Activated T-helper 2 cell treated with anti-CD3 and anti-CD28 coated beads, Interferon-gamma antibody, Interleukin-2, Interleukin-4, amounts not matched to agents 10 μg/mL and 5 μg/mL and 100 μg/mL, durations not matched to agents 14 hours and 24 hours and 36 hours (primary cell): ENCODE data around the gene HCN4. TPM values are rescaled to one million over a fixed set of nuclear protein-coding genes. Genes with fewer than 3 reads are reported as not detected.

ENCODE experiments used
- DNase-seq: peaks from one replicate; pipeline ENCODE4 v3.0.0; 2021; ENCODE audit warnings: low spot score
- H3K27ac Mint-ChIP-seq: one replicate; pipeline ENCODE4 v1.8.0; 2021; ENCODE audit warnings: mixed read lengths
- H3K27me3 Mint-ChIP-seq: one replicate; pipeline ENCODE4 v1.8.0; 2021; ENCODE audit warnings: low read depth, mixed read lengths
- H3K36me3 Mint-ChIP-seq: one replicate; pipeline ENCODE4 v1.8.0; 2021; ENCODE audit warnings: low read depth, mixed read lengths
- H3K4me1 Mint-ChIP-seq: one replicate; pipeline ENCODE4 v1.8.0; 2021; ENCODE audit warnings: low read depth, mixed read lengths
- H3K4me3 Mint-ChIP-seq: one replicate; pipeline ENCODE4 v1.8.0; 2021; ENCODE audit warnings: low read depth, mild to moderate bottlenecking, moderate library complexity, mixed read lengths
- H3K9me3 Mint-ChIP-seq: one replicate; pipeline ENCODE4 v1.8.0; 2021; ENCODE audit warnings: mixed read lengths
- intact Hi-C: fragments of 100-400 bp; cut with micrococcal nuclease; formaldehyde crosslinking; loops from one replicate; pipeline ENCODE4 v1.15.1; 2023
- total RNA-seq: library from RNA; stranded (reverse); gene quantifications from 2 replicates; pipeline ENCODE4 v1.2.3, GENCODE V29; 2022

Gene HCN4
- total RNA-seq, 1 donor from 2014 or later: 0.02 TPM

GRCh38 chr15:73335471-73335870 lies 33.3 kb downstream of the HCN4 start:
- H3K9me3 Mint-ChIP-seq: no peaks in the 10 kb centered on the region
- no peaks in the 10 kb centered on the region for H3K4me1 Mint-ChIP-seq
- no peak for DNase-seq
- no peak overlapping the region for H3K27ac Mint-ChIP-seq
- intact Hi-C loops: no loop called here
- H3K27me3 Mint-ChIP-seq: no peaks in the 10 kb centered on the region
- no peaks in the 10 kb centered on the region for H3K36me3 Mint-ChIP-seq
- no peak overlapping the region for H3K4me3 Mint-ChIP-seq

GRCh38 chr15:73335026-73335425 lies 33.7 kb downstream of the HCN4 start:
- no peaks in the 10 kb centered on the region for H3K27me3 Mint-ChIP-seq

GRCh38 chr15:73334086-73334485 lies 34.7 kb downstream of the HCN4 start:
- H3K36me3 Mint-ChIP-seq: no peaks in the 10 kb centered on the region
- H3K27me3 Mint-ChIP-seq: no peaks in the 10 kb centered on the region
- no peak overlapping the region for H3K4me3 Mint-ChIP-seq
- H3K4me1 Mint-ChIP-seq: no peaks in the 10 kb centered on the region
- H3K9me3 Mint-ChIP-seq: no peaks in the 10 kb centered on the region
- H3K27ac Mint-ChIP-seq: no peak overlapping the region
- DNase-seq: no peak
- intact Hi-C loops: no loop called here

More at GRCh38 chr15:73335026-73335425, 33.7 kb downstream of the HCN4 start:
- DNase-seq: no peak
- Mint-ChIP-seq H3K4me3 (no peak overlapping the region), H3K27ac (no peak overlapping the region), H3K36me3 (no peaks in the 10 kb centered on the region), H3K4me1 (no peaks in the 10 kb centered on the region), H3K9me3 (no peaks in the 10 kb centered on the region)
- intact Hi-C loops: no loop called here

- no peaks in the 10 kb centered on the region for H3K9me3 Mint-ChIP-seq
- no peaks in the 10 kb centered on the region for H3K4me1 Mint-ChIP-seq
- intact Hi-C loops: no loop called here
- no peaks in the 10 kb centered on the region for H3K27me3 Mint-ChIP-seq
- H3K36me3 Mint-ChIP-seq: no peaks in the 10 kb centered on the region
- H3K27ac Mint-ChIP-seq: no peak overlapping the region
- H3K4me3 Mint-ChIP-seq: no peak overlapping the region
- DNase-seq: no peak
Measured at GRCh38 chr15:73333001-73333400, 35.8 kb downstream of the HCN4 start.

GRCh38 chr15:73331991-73332925 lies 36.5 kb downstream of the HCN4 start:
- no peak for DNase-seq
- intact Hi-C loops: no loop called here
- no peaks in the 10 kb centered on the region for H3K4me1 Mint-ChIP-seq
- H3K27ac Mint-ChIP-seq: no peak overlapping the region
- no peaks in the 10 kb centered on the region for H3K36me3 Mint-ChIP-seq
- H3K4me3 Mint-ChIP-seq: no peak overlapping the region
- no peaks in the 10 kb centered on the region for H3K9me3 Mint-ChIP-seq
- H3K27me3 Mint-ChIP-seq: no peaks in the 10 kb centered on the region

- Mint-ChIP-seq H3K36me3 (no peaks in the 10 kb centered on the region), H3K27me3 (no peaks in the 10 kb centered on the region), H3K9me3 (no peaks in the 10 kb centered on the region), H3K4me3 (no peak overlapping the region), H3K27ac (no peak overlapping the region), H3K4me1 (no peaks in the 10 kb centered on the region)
- no peak for DNase-seq
- intact Hi-C loops: no loop called here
Measured at GRCh38 chr15:73331501-73331900, 37.3 kb downstream of the HCN4 start.

- H3K36me3 Mint-ChIP-seq: no peaks in the 10 kb centered on the region
- H3K9me3 Mint-ChIP-seq: no peaks in the 10 kb centered on the region
- H3K4me3 Mint-ChIP-seq: no peak overlapping the region
- peaks cover 3% of the 10 kb centered on the region for H3K4me1 Mint-ChIP-seq
- no peak overlapping the region for H3K27ac Mint-ChIP-seq
- intact Hi-C loops: no loop called here
- DNase-seq: no peak
- H3K27me3 Mint-ChIP-seq: peaks cover 3% of the 10 kb centered on the region
Measured at GRCh38 chr15:73330206-73331051, 38.3 kb downstream of the HCN4 start.

GRCh38 chr15:73329501-73330200 lies 39.1 kb downstream of the HCN4 start:
- Mint-ChIP-seq H3K4me1 (peaks cover 4% of the 10 kb centered on the region), H3K4me3 (no peak overlapping the region), H3K9me3 (no peaks in the 10 kb centered on the region), H3K27me3 (peaks cover 3% of the 10 kb centered on the region), H3K27ac (no peak overlapping the region), H3K36me3 (no peaks in the 10 kb centered on the region)
- intact Hi-C loops: no loop called here
- DNase-seq: no peak

GRCh38 chr15:73328981-73329380 lies 39.8 kb downstream of the HCN4 start:
- Mint-ChIP-seq H3K9me3 (no peaks in the 10 kb centered on the region), H3K27ac (no peak overlapping the region), H3K36me3 (no peaks in the 10 kb centered on the region), H3K4me1 (peaks cover 4% of the 10 kb centered on the region), H3K4me3 (no peak overlapping the region), H3K27me3 (peaks cover 3% of the 10 kb centered on the region)
- no peak for DNase-seq
- intact Hi-C loops: no loop called here

GRCh38 chr15:73328149-73328820 lies 40.5 kb downstream of the HCN4 start:
- Mint-ChIP-seq H3K4me1 (peaks cover 4% of the 10 kb centered on the region), H3K36me3 (no peaks in the 10 kb centered on the region), H3K27me3 (peaks cover 3% of the 10 kb centered on the region), H3K9me3 (no peaks in the 10 kb centered on the region), H3K4me3 (no peak overlapping the region), H3K27ac (no peak overlapping the region)
- intact Hi-C loops: no loop called here
- no peak for DNase-seq

- Mint-ChIP-seq H3K27me3 (peaks cover 3% of the 10 kb centered on the region), H3K9me3 (no peaks in the 10 kb centered on the region), H3K36me3 (no peaks in the 10 kb centered on the region), H3K27ac (no peak overlapping the region), H3K4me3 (no peak overlapping the region), H3K4me1 (peaks cover 4% of the 10 kb centered on the region)
- intact Hi-C loops: no loop called here
- DNase-seq: no peak
Measured at GRCh38 chr15:73326157-73326556, 42.6 kb downstream of the HCN4 start.

- H3K9me3 Mint-ChIP-seq: no peaks in the 10 kb centered on the region
- H3K4me3 Mint-ChIP-seq: no peak overlapping the region
- no peaks in the 10 kb centered on the region for H3K36me3 Mint-ChIP-seq
- intact Hi-C loops: no loop called here
- H3K27ac Mint-ChIP-seq: no peak overlapping the region
- DNase-seq: no peak
- peaks cover 4% of the 10 kb centered on the region for H3K4me1 Mint-ChIP-seq
- peaks cover 3% of the 10 kb centered on the region for H3K27me3 Mint-ChIP-seq
Measured at GRCh38 chr15:73325191-73325861, 43.4 kb downstream of the HCN4 start.
